H1 (cell line): ENCODE measurements around the gene NOTCH2. TPM values are rescaled to one million over a fixed set of nuclear protein-coding genes. Genes with fewer than 3 reads are reported as not detected.
"Not testable (repeated sequence)": the region's sequence is repeated elsewhere in the genome, so short reads cannot be mapped to it uniquely, and the experiment has no call there.

Experiments
- CTCF ChIA-PET: fragments of 300-600 bp; sonication (Branson Sonifier 250); formaldehyde crosslinking; loops from one replicate; lab custom pipeline; 2021; ENCODE audit not compliant: partially characterized antibody; lab: Charles Lee
- POLR2A ChIA-PET: fragments of 300-600 bp; sonication (Branson Sonifier 250); formaldehyde crosslinking; loops from one replicate; lab custom pipeline; 2021; ENCODE audit warnings: inconsistent platforms; ENCODE audit not compliant: partially characterized antibody; lab: Charles Lee
- DNase-seq, 2 experiments: peaks; one replicate each; pipeline versions ENCODE4 v3.0.0 to v3.0.0-alpha.2; 2010 to 2022; ENCODE audit warnings: low spot score in 2 of 2, low read depth in 1 of 2, mixed read lengths in 1 of 2
- FAIRE-seq: peaks from 2 replicates; lab custom pipeline; 2011; peaks lifted over from hg19 to GRCh38; lab: Jason Lieb, UNC
- H2AFZ ChIP-seq: 2 replicates; pipeline ENCODE4 v1.8.1; 2012; ENCODE audit warnings: low read length, inconsistent platforms
- H2AK5ac ChIP-seq: 2 replicates; pipeline ENCODE4 v1.6.1; 2013; ENCODE audit warnings: low read depth, low read length
- H2BK120ac ChIP-seq: replicated peaks from 2 replicates; pipeline ENCODE3; 2013; ENCODE audit warnings: low read depth, low read length, inconsistent platforms
- H2BK12ac ChIP-seq: 2 replicates; pipeline ENCODE4 v1.6.1; 2013; ENCODE audit warnings: low read depth, low read length
- H2BK15ac ChIP-seq: 2 replicates; pipeline ENCODE4 v1.6.1; 2013; ENCODE audit warnings: low read length
- H2BK20ac ChIP-seq: 2 replicates; pipeline ENCODE4 v1.6.1; 2013; ENCODE audit warnings: low read length
- H2BK5ac ChIP-seq: 2 replicates; pipeline ENCODE4 v1.6.1; 2013; ENCODE audit warnings: low read depth, low read length
- H3K14ac ChIP-seq: 2 replicates; pipeline ENCODE4 v1.6.1; 2013; ENCODE audit warnings: inconsistent platforms; ENCODE audit not compliant: insufficient read length
- H3K18ac ChIP-seq: 2 replicates; pipeline ENCODE4 v1.6.1; 2013; ENCODE audit warnings: low read length; ENCODE audit errors: extremely low read depth
- H3K23ac ChIP-seq: 2 replicates; pipeline ENCODE4 v1.6.1; 2013; ENCODE audit warnings: inconsistent platforms; ENCODE audit not compliant: insufficient read length
- H3K23me2 ChIP-seq: 2 replicates; pipeline ENCODE4 v1.6.1; 2013; ENCODE audit warnings: low read depth, low read length
- H3K27ac ChIP-seq: 2 replicates; pipeline ENCODE4 v1.6.1; 2011; ENCODE audit warnings: low read depth, low read length, inconsistent platforms
- H3K27me3 ChIP-seq, 4 experiments: replicated peaks in 1 of 4; 1 replicate in 1 of 4; 2 replicates in 3 of 4; pipeline versions ENCODE4 v1.6.1 to v1.8.1; 2011 to 2013; ENCODE audit warnings: low read length in 3 of 4, mild to moderate bottlenecking in 3 of 4, inconsistent platforms in 2 of 4, mixed read lengths in 2 of 4, moderate library complexity in 1 of 4; ENCODE audit not compliant: control insufficient read depth in 3 of 4, insufficient read depth in 3 of 4; ENCODE audit errors: extremely low read depth in 1 of 4
- H3K36me3 ChIP-seq, 4 experiments: 2 replicates each; pipeline versions ENCODE4 v1.6.1 to v1.8.1; 2011 to 2013; ENCODE audit warnings: mild to moderate bottlenecking in 4 of 4, low read length in 3 of 4, moderate library complexity in 2 of 4, control low read depth in 1 of 4, inconsistent platforms in 1 of 4; ENCODE audit not compliant: insufficient read depth in 4 of 4, control insufficient read depth in 2 of 4
- H3K4ac ChIP-seq: replicated peaks from 2 replicates; pipeline ENCODE3; 2013; ENCODE audit warnings: low read length, low read depth, mixed read lengths, inconsistent platforms; ENCODE audit not compliant: insufficient read length
- H3K4me1 ChIP-seq, 4 experiments: replicated peaks in 1 of 4; 1 replicate in 1 of 4; 2 replicates in 3 of 4; pipeline versions ENCODE4 v1.6.1 to v1.8.1; 2011 to 2013; ENCODE audit warnings: low read length in 3 of 4, inconsistent platforms in 2 of 4, mixed read lengths in 1 of 4; ENCODE audit not compliant: insufficient read depth in 4 of 4, control insufficient read depth in 3 of 4
- H3K4me2 ChIP-seq, 2 experiments: 2 replicates each; pipeline versions ENCODE4 v1.6.1 to v1.8.1; 2011 to 2013; ENCODE audit warnings: low read depth in 2 of 2, low read length in 2 of 2, control low read depth in 1 of 2, inconsistent platforms in 1 of 2, mild to moderate bottlenecking in 1 of 2; ENCODE audit not compliant: insufficient read depth in 1 of 2
- H3K4me3 ChIP-seq, 4 experiments: fragments of 200-600, 300-600 bp in 1 of 4; sonication (generic), shearing (Covaris generic), sonication (Bioruptor Twin) in 1 of 4; 2 replicates each; pipeline versions ENCODE4 v1.5.1 to v1.8.1; 2011 to 2016; ENCODE audit warnings: low read length in 4 of 4, low read depth in 3 of 4, control low read depth in 2 of 4, inconsistent platforms in 2 of 4, mild to moderate bottlenecking in 2 of 4, mixed read lengths in 1 of 4, moderate library complexity in 1 of 4; ENCODE audit not compliant: insufficient read depth in 2 of 4; ENCODE audit errors: extremely low read depth in 1 of 4
- H3K56ac ChIP-seq: replicated peaks from 2 replicates; pipeline ENCODE3; 2013; ENCODE audit warnings: low read depth, mild to moderate bottlenecking, mixed read lengths, low read length, inconsistent platforms; ENCODE audit not compliant: insufficient read length
- H3K79me1 ChIP-seq: 2 replicates; pipeline ENCODE4 v1.6.1; 2013; ENCODE audit warnings: low read depth, low read length, control low read depth
- H3K79me2 ChIP-seq, 2 experiments: 2 replicates each; pipeline versions ENCODE4 v1.6.1 to v1.8.1; 2012 to 2013; ENCODE audit warnings: low read length in 2 of 2, mild to moderate bottlenecking in 2 of 2, inconsistent platforms in 1 of 2; ENCODE audit not compliant: insufficient read depth in 2 of 2, control insufficient read depth in 1 of 2
- H3K9ac ChIP-seq, 4 experiments: replicated peaks in 1 of 4; 1 replicate in 1 of 4; 2 replicates in 3 of 4; pipeline versions ENCODE4 v1.6.1 to v1.8.1; 2011 to 2013; ENCODE audit warnings: low read depth in 3 of 4, low read length in 3 of 4, control low read depth in 2 of 4, mild to moderate bottlenecking in 2 of 4, moderate library complexity in 2 of 4, inconsistent platforms in 1 of 4; ENCODE audit errors: extremely low read depth in 1 of 4
- H3K9me3 ChIP-seq, 2 experiments: 2 replicates each; pipeline versions ENCODE4 v1.6.1 to v1.8.1; 2012 to 2013; ENCODE audit warnings: mild to moderate bottlenecking in 2 of 2, moderate library complexity in 2 of 2, control low read depth in 1 of 2, inconsistent platforms in 1 of 2, low read depth in 1 of 2, low read length in 1 of 2, mixed read lengths in 1 of 2; ENCODE audit not compliant: insufficient read depth in 2 of 2
- H4K20me1 ChIP-seq, 2 experiments: replicated peaks in 1 of 2; 2 replicates each; pipeline versions ENCODE3 to v1.8.1; 2011 to 2013; ENCODE audit warnings: inconsistent platforms in 2 of 2, low read length in 2 of 2, mild to moderate bottlenecking in 1 of 2; ENCODE audit not compliant: insufficient read depth in 2 of 2, control insufficient read depth in 1 of 2
- H4K5ac ChIP-seq: 2 replicates; pipeline ENCODE4 v1.6.1; 2013; ENCODE audit warnings: low read length, low read depth, mixed read lengths, inconsistent platforms; ENCODE audit not compliant: insufficient read length
- H4K8ac ChIP-seq: 2 replicates; pipeline ENCODE4 v1.8.0; 2013; ENCODE audit warnings: mild to moderate bottlenecking, moderate library complexity, low read length, inconsistent platforms; ENCODE audit not compliant: insufficient read depth; ENCODE audit errors: extremely low read depth
- H4K91ac ChIP-seq: replicated peaks from 2 replicates; pipeline ENCODE3; 2013; ENCODE audit warnings: low read length, mixed read lengths, inconsistent platforms; ENCODE audit not compliant: insufficient read length
- WGBS, 2 experiments: shearing (Covaris generic) in 1 of 2; methylation state at CpG; one replicate each; pipeline versions ENCODE4 v1.1.6 to v1.1.7; 2013 to 2015; ENCODE audit warnings: low lambda C conversion rate in 2 of 2, mixed read lengths in 2 of 2, inconsistent platforms in 1 of 2, low coverage in 1 of 2, missing lambda C conversion rate in 1 of 2; ENCODE audit not compliant: insufficient replicate concordance in 2 of 2, insufficient coverage in 1 of 2, insufficient read length in 1 of 2; ENCODE audit errors: extremely low coverage in 1 of 2, missing lambda C conversion rate in 1 of 2; 5-methylcytosine and 5-hydroxymethylcytosine counted together
- polyA plus RNA-seq, 7 experiments: library from polyadenylated mRNA; depleted of rRNA in 3 of 7; stranded (reverse) in 5 of 7; unstranded in 2 of 7; fragments of >200 nt in 5 of 7; fragments of 200-250 nt in 2 of 7; gene quantifications; 1 replicate in 5 of 7; 2 replicates in 1 of 7; 4 replicates in 1 of 7; pipeline versions ENCODE4 v1.2.1 to v1.2.3, GENCODE V29; 2011 to 2013; ENCODE audit warnings: missing spikeins in 2 of 7, mixed read lengths in 2 of 7
- total RNA-seq: library from RNA; stranded (reverse); fragmentation: NEBNext Ultra II Directional; extraction: Animal tissue kit (Norgen Biotek cat#: 25700); gene quantifications from 2 replicates; pipeline ENCODE4 v1.2.1, GENCODE V29; 2021

The NOTCH2 gene
- total and polyA plus RNA-seq, 2 of the 8 experiments (the other 6 are each of a cell fraction or from before 2014, with no cell fraction given), result 17.7 to 63.0 TPM

DNA sequence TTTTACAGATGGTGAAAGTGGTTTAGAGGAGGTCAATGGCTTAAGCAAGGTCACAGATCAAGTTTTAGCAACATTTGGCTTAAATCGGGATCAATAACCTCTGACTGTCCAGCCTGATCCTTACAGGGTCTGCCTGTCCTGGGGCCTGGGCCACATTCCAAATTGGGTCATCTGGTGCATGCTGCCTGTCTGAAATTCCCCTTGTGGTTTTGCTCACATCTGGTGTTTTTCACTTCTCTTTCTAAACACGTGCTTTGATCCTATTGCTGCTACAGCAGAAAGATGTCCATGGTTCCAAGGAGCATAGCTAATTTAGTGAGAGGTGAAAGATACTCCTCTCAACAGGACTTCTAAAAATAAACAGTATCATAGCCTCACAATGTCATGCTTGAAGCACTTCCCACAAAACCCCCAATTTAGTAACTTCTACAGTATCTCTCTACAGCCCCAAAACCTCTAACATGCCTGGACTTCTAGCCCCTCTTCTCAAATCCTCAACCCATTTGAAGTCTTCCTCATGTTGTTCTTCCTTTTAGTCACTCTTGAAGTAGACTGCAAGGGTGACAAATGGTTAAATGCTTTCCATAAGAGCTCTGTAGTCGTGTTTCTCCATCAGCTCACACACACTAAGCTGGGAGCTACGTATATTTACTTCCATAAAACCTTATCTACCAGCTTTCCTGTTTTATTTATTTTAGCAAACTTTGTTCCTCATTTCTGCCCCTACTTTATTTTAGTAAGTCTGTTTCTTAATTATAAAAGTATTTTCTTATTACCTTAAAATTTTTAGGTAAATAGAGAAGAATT lies 48.1 kb upstream of the NOTCH2 start:
- H3K23me2 ChIP-seq, H4K20me1 ChIP-seq, H3K79me1 ChIP-seq, H4K5ac ChIP-seq, H3K79me2 ChIP-seq, H3K9me3 ChIP-seq, FAIRE-seq, H3K27ac ChIP-seq, H3K4me1 ChIP-seq, H4K91ac ChIP-seq, H3K4me2 ChIP-seq, H2AK5ac ChIP-seq, CTCF ChIA-PET, H3K56ac ChIP-seq, POLR2A ChIA-PET, H3K4ac ChIP-seq, H3K36me3 ChIP-seq, H3K27me3 ChIP-seq, H3K23ac ChIP-seq, H2AFZ ChIP-seq, H2BK120ac ChIP-seq, H2BK12ac ChIP-seq, H3K4me3 ChIP-seq, H2BK15ac ChIP-seq, H3K14ac ChIP-seq, H4K8ac ChIP-seq, H2BK5ac ChIP-seq, H3K18ac ChIP-seq, DNase-seq, H3K9ac ChIP-seq, H2BK20ac ChIP-seq: not testable (repeated sequence)
- WGBS, 2 experiments, result 59% methylated on average over 3 of the region's 4 CpGs; no CpG with 5 or more reads in 1 of the 2 experiments

GRCh38 chr1:120116094-120116493 lies 46.6 kb upstream of the NOTCH2 start:
- CTCF ChIA-PET, result not testable (repeated sequence)

More at GRCh38 chr1:120116094-120116493, 46.6 kb upstream of the NOTCH2 start:
- H3K79me2 ChIP-seq, POLR2A ChIA-PET, H3K9me3 ChIP-seq, H2BK5ac ChIP-seq, H2AFZ ChIP-seq, H3K14ac ChIP-seq, H3K56ac ChIP-seq, H2AK5ac ChIP-seq, FAIRE-seq, H3K79me1 ChIP-seq, H3K9ac ChIP-seq, H3K4ac ChIP-seq, H4K5ac ChIP-seq, H3K4me2 ChIP-seq, H4K8ac ChIP-seq, H2BK15ac ChIP-seq, H3K4me1 ChIP-seq, H2BK120ac ChIP-seq, H3K23ac ChIP-seq, H3K18ac ChIP-seq, H3K36me3 ChIP-seq, H3K27ac ChIP-seq, H2BK20ac ChIP-seq, H2BK12ac ChIP-seq, H3K23me2 ChIP-seq, DNase-seq, H4K91ac ChIP-seq, H3K27me3 ChIP-seq, H3K4me3 ChIP-seq, H4K20me1 ChIP-seq: not testable (repeated sequence)
- 91% methylated on average over 2 of the region's 2 CpGs; no CpG with 5 or more reads in 1 of the 2 experiments for WGBS, 2 experiments
